HG02588 (cell line): Measurements from ENCODE around the gene ITFG2.
A peak's percentile ranks its signal among the peaks of the same experiment; 100 is the strongest.
"Not testable (repeated sequence)": the region's sequence is repeated elsewhere in the genome, so short reads cannot be mapped to it uniquely, and the experiment has no call there.

Experiments
- ATAC-seq: cut with Tn5 transposase; IDR thresholded peaks from one replicate; pipeline ENCODE4 v1.9.1; 2021; ENCODE audit warnings: mild to moderate bottlenecking, moderate library complexity; ENCODE audit not compliant: unreplicated experiment

ITFG2 gene

DNA sequence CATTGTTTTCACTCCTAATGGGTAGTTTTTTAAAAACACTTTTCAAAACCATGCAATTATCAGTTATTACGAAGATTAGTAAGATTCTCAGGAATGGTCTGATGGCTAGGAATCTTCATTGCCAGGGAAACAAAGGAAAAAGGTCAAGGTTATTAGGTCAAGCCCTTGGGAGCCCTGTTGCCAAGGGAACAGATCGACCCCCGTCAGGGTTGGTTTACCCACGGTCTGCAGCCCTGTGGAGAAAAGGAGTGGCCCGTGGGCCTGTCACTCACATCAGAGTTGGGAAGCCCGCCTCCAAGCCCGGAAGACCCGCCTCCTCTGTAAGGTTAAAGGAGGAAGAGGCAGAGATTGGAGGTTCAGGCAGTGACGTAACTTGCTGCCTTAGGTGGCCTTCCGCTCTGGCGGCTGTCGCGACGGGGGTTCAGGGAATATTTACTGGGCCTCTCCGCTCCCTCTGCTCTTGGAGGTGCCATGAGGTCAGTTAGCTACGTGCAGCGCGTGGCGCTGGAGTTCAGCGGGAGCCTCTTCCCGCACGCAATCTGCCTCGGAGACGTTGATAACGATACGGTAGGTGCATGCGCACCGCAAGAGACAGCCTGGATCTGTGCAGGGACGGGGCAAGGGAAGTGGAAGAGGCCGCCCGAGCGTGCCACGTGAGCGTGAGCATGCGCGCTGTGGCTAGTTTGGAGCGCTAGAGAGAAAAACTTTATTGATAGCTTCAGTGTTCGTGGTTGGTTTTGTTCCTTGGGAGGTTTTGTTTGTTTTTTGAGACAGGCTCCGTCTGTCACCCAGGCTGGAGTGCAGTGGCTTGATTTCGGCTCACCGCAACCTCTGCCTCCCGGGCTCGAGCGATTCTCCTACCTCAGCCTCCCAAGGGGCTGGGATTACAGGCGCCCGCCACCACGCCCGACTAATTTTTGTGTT is at the start of gene ITFG2:
Gene ITFG2 (plus strand): TSS at position 379 of the 924 bp plus-strand sequence. CDS start 93 bp downstream, at position 472.
- ATAC-seq, result peak; percentile 96

DNA sequence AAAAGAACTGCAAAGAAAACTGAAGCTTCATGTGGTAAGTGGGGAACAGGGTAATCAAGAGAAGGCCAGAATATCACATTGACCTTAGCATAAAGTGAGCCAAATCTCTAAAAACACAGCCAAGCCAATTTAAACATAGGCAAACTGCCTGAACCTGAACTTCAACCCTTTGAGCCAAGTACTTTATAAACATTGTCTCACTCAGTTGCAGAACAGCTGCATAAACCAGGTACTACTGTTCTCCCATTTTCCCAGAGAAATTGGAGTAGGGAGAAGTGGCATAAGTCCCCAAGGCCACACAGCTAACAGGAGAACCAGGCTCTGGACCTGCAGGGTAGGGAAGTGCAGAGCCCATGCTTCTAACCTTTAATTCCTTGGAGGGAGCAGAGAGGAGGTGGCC is 48.1 kb upstream of the ITFG2 start:
- ATAC-seq, result no peak

DNA sequence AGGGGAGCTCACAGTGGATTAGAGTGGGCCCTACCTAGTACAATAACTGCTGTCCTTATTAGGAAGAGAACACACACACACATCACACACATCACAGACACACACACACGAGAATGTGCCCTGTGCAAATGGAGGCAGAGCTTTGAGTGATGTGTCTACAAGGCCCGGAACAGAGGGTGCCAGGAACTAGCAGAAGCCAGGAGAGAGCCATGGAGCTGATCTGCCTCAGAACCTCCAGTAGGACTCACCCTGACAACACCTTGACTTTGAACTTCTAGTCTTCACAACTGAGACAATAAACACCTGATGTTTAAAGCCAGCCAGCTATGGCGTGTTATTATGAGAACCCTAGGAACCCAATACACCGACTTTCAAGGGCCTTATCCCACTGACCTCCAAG is 47.4 kb upstream of the ITFG2 start:
- no peak for ATAC-seq

DNA sequence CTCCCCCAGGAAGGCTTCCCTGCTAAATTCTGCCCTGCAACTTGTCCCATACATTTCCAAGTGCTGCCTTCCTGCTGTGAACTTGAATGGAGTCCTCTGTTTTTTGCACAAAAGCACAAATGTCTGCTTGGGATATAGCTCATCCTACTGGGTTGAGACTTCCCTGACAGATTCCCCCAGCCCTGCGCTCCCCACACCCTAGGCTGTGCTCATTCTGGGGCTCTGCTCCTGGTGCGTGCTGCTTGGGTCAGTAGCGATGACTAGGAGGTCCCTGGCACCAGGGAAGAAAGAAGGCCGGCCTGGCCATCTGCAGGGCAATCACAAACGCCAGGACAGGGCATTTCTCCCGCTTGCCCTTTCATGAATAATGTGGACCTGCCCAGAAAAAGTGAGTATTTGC is 46.9 kb upstream of the ITFG2 start:
- no peak for ATAC-seq

DNA sequence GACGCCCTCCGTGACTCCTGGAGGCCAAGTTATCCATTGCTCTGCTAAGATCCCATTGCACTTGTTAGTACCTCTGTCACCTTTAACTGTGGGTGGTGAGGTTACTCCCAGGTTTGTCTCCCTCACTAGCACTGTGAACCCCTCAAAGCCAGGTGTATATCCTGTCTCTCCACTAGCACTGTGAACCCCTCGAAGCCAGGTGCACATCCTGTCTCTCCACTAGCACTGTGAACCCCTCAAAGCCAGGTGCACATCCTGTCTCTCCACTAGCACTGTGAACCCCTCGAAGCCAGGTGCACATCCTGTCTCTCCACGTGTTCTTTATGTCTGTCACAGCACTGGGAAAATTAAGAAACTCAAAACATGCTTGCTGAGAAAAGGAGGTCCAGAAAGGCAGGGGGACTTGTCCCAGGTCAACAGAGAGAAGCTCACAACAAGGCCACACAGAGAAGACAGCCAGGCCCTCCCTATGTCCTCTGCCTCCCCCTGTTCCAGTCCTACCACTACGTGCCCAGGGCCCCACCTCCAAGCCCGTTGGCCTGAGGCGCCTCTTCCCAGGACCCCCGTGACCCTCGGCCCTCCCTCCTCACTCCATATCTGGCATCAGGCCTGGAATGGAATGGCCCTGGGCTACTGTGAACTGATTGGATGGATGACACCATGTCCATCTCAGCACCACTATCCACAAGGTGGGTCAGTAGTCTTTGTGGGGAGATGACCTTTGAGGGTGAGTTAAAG is 44.1 kb upstream of the ITFG2 start:
- no peak for ATAC-seq

DNA sequence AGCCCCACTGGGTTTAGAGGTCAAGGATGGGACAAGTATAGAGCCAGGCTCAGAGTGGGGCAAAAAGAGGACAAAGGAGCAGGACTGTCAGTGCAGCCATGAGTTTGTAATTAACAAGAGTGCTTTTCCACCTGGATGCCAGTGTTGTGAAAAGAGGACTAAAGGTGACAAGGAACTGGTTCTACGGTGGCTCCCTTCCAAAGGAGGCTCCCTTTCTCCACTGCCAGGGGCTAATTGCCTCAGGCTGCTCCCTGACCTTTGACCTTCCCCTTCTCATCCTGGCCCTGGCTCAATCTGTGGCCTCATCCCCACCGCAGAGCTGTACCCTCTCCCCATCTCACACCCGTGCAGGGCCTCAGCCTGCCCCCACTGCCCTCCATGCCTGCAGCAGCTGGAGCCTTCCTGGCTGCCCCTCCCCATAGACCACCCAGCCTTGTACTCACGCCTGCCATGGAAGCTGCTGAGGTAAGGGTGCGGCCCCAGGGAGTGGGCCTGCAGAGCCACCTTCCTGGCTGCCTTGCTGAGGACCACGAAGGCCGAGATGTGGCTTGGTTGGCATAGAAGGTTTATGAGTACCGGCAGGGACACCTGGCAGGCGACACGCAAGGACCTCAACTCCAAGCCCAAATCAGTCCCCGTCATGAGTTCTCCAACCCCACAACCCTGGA is 42.5 kb upstream of the ITFG2 start:
- ATAC-seq, result no peak

DNA sequence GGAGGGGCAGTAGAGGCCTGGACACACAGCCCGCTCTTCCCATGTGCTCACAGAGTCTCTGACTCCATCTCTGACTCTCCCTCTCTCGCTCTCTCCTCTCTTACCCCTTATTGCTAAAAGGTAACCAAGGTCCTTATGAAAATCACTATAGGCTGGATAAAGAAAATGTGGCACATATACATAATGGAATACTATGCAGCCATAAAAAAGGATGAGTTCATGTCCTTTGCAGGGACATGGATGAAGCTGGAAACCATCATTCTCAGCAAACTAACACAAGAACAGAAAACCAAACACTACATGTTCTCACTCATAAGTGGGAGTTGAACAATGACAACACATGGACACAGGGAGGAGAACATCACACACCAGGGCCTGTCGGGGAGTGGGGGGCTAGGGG is 41.9 kb upstream of the ITFG2 start:
- not testable (repeated sequence) for ATAC-seq

DNA sequence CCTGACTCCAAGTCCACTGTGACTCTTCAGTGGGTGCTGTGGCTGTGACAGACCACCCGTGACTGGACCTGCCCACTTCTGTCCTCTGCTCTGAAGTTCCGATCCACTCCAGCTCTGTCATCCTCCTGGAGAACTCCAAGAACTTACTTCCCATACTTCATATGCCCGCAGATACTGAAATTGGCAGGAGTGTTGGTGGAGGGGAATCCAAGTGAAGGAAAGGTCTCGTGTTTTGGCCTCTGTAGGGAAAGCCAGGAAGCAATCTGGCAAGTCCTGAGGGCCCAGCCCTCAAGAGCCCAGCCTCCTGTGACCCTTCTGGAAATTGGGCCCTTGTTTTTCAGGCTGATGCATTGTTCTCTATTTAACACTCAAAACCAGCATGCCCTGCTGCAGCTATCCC is 40.1 kb upstream of the ITFG2 start:
- no peak for ATAC-seq

DNA sequence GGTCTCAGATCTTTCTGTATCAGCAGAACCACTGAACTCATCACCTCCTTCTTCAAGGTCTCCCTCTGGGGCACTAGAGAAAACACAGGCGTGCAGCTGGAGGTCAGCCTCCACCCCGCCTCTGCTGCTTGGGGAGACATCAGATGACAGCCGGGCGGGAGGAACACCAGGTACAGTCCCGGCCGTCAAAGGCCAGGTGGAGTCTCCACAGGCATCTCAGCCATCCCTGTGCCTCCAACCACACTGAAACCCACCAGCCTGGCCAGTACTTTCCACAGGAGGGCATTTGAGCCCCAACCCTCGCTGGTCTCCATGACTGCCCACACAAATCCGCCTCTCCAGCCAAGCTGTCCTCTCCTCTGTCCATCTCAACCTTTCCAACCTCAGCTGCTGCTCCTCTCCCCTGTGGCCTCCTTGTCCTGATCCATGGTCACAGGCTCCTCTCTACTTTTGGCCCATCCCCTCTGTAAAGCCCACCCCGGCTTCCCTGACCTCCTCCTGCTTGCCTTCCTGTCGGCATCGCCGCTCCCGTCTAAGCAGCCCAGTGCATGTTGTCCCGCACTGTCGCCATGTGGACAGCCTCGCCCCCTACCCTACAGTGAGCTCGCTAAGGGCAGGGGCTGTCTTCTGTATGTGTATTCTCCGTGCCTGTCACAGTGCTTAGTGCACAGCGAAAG is 39.1 kb upstream of the ITFG2 start:
- ATAC-seq, result no peak

DNA sequence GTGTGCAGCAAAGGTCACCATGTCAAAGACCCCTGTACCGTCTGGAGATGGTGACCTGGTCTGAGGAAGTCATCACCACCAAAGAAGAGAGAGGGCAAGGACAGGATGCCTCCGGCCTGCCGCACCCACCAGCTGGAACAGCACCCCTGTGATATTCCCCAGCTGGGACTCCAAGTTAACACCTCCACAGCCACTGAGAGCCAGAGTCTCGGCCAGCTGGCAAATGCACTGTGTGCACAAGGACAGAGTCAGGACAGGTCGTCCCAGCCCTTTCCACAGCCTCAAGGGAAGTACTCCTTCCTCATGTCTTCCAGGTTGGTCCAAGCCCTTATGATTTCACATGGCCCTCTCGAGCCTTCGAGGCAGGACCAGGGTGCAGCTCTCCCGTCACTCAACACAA is 37.0 kb upstream of the ITFG2 start:
- no peak for ATAC-seq

DNA sequence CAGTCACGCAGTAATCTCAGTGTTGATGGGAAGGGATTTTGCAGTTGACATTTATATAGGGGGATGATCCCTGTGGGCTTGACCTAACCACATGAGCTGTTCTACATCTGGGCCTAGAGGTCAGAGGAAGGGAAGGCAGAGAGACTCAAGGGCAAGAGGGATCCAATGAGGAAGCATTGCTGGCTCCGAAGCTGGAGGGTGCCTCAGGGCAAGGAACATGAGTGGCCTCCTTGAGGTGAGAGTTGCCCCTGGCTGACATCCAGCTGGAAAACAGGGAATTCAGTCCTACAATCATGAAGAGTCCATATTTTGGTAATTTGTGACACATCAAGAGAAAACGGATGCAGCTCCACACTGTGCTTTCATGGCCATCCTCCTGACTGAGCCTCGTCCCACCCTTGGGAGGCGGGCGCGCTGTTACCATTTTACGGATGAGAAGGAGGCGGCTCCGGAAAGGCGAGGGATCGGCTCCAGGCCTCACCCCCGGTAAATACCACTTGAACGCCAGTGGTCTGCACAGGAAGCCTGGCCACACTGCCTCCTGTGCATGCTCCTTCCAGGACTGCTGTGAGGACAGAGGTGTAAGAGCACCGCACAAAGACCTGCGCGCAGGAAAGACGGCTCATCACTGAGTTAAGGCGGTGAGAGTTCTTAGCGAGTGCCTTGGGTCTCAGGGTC is 36.2 kb upstream of the ITFG2 start:
- ATAC-seq, result no peak

DNA sequence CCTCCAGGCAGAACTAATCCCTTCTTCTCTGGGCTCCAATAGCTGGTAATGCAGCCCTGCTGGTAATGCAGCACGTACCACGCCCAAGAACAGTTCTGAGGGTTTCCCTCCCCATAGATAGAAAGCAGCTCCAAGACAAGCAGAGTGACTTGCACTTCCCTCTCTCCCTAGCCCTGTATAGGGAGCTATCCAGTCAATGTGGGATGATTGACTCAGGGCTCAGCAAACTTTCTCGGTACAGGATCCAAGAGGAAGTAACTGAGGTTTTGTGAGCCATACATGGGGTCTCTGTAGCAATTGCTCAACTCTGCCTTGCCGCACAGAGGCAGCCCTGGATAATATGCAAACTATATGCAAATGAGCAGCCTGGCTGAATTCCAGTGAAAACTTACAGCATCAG is 33.2 kb upstream of the ITFG2 start:
- no peak for ATAC-seq

DNA sequence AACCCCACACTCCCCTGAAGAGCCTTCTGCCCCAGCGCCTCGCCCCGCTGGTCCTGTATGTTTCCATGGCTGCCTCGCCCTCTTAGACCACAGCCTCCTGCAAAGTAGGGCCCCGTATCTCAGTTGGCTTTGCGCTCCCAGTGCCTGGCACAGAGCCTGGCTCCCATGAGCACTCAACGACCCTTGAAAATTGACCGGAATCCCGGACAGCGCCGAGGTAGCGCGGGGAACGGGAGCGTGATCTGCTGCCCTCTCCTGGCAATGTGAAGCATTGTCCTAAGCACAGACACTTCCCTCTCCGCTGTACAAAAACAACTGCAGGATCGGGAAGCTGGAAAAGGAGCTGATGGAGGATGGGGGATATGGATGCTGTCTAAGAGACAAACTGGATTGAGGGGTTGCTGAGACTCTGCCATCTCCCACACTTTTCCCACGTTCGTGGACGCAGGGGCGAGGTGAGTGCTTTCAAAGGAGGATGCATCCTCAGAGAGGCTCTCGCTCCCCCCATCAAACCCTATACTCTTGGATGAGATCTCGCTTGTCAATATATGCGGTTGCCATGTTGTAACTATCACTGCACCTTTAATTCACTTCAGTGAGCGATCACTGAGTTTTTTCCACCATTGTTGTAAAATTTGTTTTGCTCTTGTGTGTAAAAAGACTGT is 28.4 kb upstream of the ITFG2 start:
- no peak for ATAC-seq

DNA sequence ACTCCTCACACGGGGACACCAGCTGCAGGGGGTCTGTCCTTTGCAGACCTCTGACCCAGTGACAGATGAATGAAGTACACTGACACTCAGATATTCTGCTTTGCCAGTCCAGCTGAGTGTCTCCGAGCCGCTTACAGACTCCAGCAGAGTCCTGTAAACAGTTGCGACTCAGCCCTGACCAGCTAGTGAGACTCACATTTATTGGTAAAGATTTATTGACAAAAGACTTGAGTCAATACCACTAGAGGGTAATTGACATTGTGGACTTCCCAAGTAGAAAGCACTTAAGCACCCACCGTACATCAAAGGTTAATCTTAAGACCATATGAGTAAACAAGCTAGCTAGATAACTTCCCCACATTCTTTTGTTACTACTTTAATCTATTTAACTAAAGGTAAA is 27.5 kb upstream of the ITFG2 start:
- ATAC-seq, result no peak

DNA sequence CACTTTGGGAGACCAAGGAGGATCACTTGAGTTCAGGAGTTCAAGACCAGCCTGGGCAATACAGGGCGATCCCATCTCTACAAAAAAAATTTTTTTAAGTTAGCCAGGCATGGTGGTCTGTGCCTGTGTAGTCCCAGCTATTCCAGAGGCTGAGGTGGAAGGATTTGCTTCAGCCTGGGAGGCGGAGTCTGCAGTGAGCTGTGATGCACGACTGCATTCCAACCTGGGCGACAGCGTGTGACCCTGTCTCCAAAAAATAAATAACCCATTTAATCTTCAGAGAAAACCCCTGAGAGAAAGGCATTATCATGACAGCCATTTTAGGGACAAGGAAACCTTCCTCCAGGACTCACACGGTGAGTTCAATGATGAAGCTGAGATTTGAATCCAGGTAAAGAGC is 21.4 kb upstream of the ITFG2 start:
- no peak for ATAC-seq

DNA sequence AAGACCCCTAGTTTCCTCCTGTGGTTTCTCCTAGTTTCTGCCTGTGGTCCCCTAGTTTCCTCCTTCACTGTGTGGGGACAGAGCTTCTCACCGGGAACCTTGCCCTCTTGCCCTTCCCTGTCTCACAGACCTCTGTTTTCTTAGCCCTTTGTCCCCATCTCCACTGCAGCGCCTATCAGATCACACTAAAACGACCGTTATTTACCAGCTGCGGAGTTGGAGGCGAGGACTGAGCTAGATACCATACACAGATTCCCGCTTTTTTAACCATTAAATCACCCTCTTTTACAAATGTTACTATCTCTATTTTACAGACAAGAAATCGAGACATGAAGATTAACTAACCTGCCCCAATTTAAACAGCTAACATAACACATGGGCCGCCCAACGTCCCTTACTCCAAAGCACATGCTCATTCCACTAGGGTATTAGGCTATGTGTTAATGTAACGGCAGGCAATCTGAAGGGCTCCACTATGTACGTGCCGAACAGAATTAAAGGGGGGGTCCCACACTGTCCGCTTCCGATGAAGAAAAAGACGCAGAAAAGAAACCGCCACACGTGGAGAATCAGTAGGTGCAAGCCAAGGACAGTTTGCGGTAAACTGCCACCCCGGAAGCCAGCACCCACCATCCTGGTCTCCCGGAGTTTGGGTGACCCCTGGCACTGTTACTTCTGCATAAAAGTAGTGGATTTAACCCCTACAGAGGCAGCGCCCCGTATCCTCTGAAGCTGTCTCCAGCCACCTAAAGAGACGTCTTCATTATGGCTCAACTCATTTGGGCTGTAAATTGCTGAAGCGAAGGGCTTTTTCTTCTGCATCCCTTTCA is 19.6 kb upstream of the ITFG2 start:
- no peak for ATAC-seq

DNA sequence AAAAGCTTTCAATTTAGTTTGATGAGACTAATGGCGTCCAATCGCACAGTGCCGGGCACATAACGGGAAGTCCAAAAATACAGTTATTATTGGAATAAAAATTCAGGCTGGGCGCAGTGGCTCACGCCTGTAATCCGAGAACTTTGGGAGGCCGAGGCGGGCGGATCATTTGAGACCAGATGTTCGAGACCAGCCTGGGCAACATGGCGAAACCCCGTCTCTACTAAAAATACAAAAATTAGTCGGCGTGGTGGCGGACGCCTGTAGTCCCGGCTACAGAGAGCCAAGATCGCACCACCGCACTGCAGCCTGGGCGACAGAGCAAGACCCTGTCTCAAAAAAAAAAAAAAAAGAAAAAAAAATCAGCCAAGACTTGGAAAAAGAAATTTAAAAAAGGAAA is 18.9 kb upstream of the ITFG2 start:
- ATAC-seq, result no peak

DNA sequence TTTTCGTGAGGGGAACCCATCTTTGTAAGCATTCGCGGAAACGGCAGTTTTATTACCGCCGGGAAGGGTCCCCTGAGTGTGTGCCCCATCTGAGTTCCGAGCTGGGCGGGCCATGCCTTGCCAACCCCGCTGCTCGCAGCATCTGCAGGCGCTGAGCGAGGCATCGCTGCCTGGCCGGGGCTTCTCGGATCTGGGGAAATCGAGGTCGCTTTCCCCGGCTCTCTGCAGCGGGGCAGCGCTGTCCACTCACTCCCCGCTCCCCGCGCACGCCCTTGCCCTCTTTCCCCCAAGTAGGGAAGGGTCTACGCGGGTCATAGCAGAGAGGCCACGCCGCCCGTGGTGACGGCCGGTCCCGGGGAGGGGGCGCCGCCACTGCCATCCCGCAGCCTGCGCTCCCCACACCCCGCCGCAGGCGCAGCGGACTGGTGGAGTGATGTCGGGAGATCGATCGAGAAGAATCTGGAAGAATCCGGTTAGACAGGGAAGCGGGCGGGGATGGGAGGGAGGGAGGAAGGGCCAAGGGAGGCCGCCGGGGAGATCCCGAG is 18.2 kb upstream of the ITFG2 start:
- peak; percentile 5 for ATAC-seq
